Left lung (tissue), 10 donors: Measurements from ENCODE around the gene SND1. TPM values are rescaled to one million over a fixed set of nuclear protein-coding genes. Genes with fewer than 3 reads are reported as not detected.
A peak's percentile ranks its signal among the peaks of the same experiment; 100 is the strongest.

Source experiments
- ATAC-seq: fragments of 200-7000 bp; cut with Tn5 transposase; one replicate; pipeline ENCODE4 v1.9.1; 2020; ENCODE audit warnings: moderate library complexity
- DNase-seq, 4 donors: peaks; one replicate each; pipeline ENCODE4 v3.0.0-alpha.2; 2013 to 2020
- H3K27ac ChIP-seq, 2 donors: fragments of 200-600 bp; sonication (generic) in 1 of 2; one replicate each; pipeline versions ENCODE4 v1.5.0 to v1.8.0; 2020 to 2021
- H3K27me3 ChIP-seq, 2 donors: fragments of 200-600 bp; sonication (generic) in 1 of 2; one replicate each; pipeline versions ENCODE4 v1.5.0 to v1.8.0; 2020 to 2021
- H3K36me3 ChIP-seq, 2 donors: fragments of 200-600 bp; sonication (generic) in 1 of 2; one replicate each; pipeline versions ENCODE4 v1.5.0 to v1.8.0; 2020 to 2021
- H3K4me1 ChIP-seq, 2 donors: fragments of 200-600 bp; one replicate each; pipeline ENCODE4 v1.8.0; 2021
- H3K4me3 ChIP-seq, 2 donors: fragments of 200-600 bp; sonication (generic) in 1 of 2; one replicate each; pipeline versions ENCODE4 v1.5.0 to v1.8.0; 2020 to 2021; ENCODE audit warnings: mild to moderate bottlenecking in 1 of 2
- H3K9me3 ChIP-seq, 2 donors: fragments of 200-600 bp; sonication (generic) in 1 of 2; one replicate each; pipeline versions ENCODE4 v1.5.0 to v1.8.0; 2020 to 2021
- intact Hi-C, 2 donors: fragments of 100-400 bp; cut with DNase I; formaldehyde crosslinking; loops; one replicate each; pipeline versions ENCODE4 v1.11.2 to v1.14.2; 2022
- polyA plus RNA-seq, 6 donors: library from polyadenylated mRNA; unstranded; fragments of 120-200 nt; gene quantifications; one replicate each; pipeline ENCODE4 v1.2.1, GENCODE V29; 2013; ENCODE audit not compliant: insufficient read length in 6 of 6
- total RNA-seq, 2 donors: library from RNA; stranded (reverse); fragmentation: NEBNext Ultra II Directional; extraction: Animal tissue kit (Norgen Biotek cat#: 25700); gene quantifications; one replicate each; pipeline ENCODE4 v1.2.1, GENCODE V29; 2021
- TF ChIP-seq, protein P1 (sequence below), 2 donors: fragments of 200-600 bp; sonication (generic) in 1 of 2; IDR thresholded peaks; one replicate each; pipeline versions ENCODE4 v1.5.0 to v1.8.0; 2021; ENCODE audit warnings: antibody characterized with exemption in 2 of 2
- donor health status: DM: no; HTN: yes; CAD: no.
- donor health status: DM: no; HTN: no; CAD: no.

The SND1 gene
- total and polyA plus RNA-seq, 8 donors = 141 to 229 (median 156) TPM

GRCh38 chr7:127657500-127657899 lies 5.5 kb downstream of the SND1 start:
- H3K9me3 ChIP-seq = no peaks in the 10 kb centered on the region
- ATAC-seq (no peak), DNase-seq (no peak)
- no peak overlapping the region for H3K4me3 ChIP-seq
- H3K27me3 ChIP-seq = no peaks in the 10 kb centered on the region
- intact Hi-C loops = no loop called here
- TF ChIP-seq, protein P1, sequence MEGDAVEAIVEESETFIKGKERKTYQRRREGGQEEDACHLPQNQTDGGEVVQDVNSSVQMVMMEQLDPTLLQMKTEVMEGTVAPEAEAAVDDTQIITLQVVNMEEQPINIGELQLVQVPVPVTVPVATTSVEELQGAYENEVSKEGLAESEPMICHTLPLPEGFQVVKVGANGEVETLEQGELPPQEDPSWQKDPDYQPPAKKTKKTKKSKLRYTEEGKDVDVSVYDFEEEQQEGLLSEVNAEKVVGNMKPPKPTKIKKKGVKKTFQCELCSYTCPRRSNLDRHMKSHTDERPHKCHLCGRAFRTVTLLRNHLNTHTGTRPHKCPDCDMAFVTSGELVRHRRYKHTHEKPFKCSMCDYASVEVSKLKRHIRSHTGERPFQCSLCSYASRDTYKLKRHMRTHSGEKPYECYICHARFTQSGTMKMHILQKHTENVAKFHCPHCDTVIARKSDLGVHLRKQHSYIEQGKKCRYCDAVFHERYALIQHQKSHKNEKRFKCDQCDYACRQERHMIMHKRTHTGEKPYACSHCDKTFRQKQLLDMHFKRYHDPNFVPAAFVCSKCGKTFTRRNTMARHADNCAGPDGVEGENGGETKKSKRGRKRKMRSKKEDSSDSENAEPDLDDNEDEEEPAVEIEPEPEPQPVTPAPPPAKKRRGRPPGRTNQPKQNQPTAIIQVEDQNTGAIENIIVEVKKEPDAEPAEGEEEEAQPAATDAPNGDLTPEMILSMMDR (IDR thresholded peaks at IDR 0.05) = no peak
- H3K36me3 ChIP-seq = peaks cover 0 to 26% of the 10 kb centered on the region in 2 donors
- H3K4me1 ChIP-seq = peaks cover 17 to 70% of the 10 kb centered on the region in 2 donors
- no peak overlapping the region for H3K27ac ChIP-seq

GRCh38 chr7:127658970-127659630 lies 7.1 kb downstream of the SND1 start:
- DNase-seq = no peak

DNA sequence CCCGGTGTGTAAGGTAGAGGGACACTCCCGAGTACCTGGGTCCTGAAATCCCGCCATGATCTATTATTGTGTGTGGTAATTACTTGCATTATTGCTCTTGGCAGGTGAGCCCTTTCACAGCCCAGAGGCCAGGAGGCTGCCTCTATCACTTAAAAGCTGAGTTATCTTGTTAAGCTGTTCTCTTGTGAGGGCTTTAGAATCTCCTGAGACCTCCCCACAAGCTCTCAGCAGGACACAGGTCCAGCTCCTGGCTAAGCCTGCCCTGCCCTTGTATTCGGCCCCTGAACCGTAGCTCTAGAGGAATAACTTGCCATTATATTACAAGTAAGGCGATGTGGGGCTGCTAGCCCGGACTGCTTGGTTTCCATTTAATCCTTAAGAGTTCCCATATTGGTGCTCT lies 13.9 kb downstream of the SND1 start:
- TF ChIP-seq, protein P1 (IDR thresholded peaks at IDR 0.05) = no peak
- H3K27me3 ChIP-seq = no peaks in the 10 kb centered on the region
- H3K4me3 ChIP-seq = no peak overlapping the region
- intact Hi-C loops = no loop called here
- H3K27ac ChIP-seq = no peak overlapping the region
- peaks cover 0 to 24% of the 10 kb centered on the region in 2 donors for H3K36me3 ChIP-seq
- peaks cover 3 to 34% of the 10 kb centered on the region in 2 donors for H3K4me1 ChIP-seq
- DNase-seq (no peak), ATAC-seq (no peak)
- H3K9me3 ChIP-seq = no peaks in the 10 kb centered on the region

More at GRCh38 chr7:127658970-127659630, 7.1 kb downstream of the SND1 start:
- Histone ChIP-seq H3K9me3 (no peaks in the 10 kb centered on the region), H3K27me3 (no peaks in the 10 kb centered on the region), H3K4me3 (no peak overlapping the region), H3K4me1 (peaks cover 10 to 54% of the 10 kb centered on the region in 2 donors), H3K36me3 (peaks cover 0 to 26% of the 10 kb centered on the region in 2 donors), H3K27ac (peak overlapping the region in 1 of 2 donors; percentile 25)
- no peak for ATAC-seq
- TF ChIP-seq, protein P1 (IDR thresholded peaks at IDR 0.05) = no peak
- intact Hi-C loops = no loop called here

GRCh38 chr7:127666602-127667001 lies 14.6 kb downstream of the SND1 start:
- Histone ChIP-seq H3K4me3 (no peak overlapping the region), H3K27me3 (no peaks in the 10 kb centered on the region), H3K9me3 (no peaks in the 10 kb centered on the region), H3K27ac (no peak overlapping the region), H3K4me1 (peaks cover 3 to 33% of the 10 kb centered on the region in 2 donors), H3K36me3 (peaks cover 0 to 20% of the 10 kb centered on the region in 2 donors)
- ATAC-seq (no peak), DNase-seq (no peak)
- TF ChIP-seq, protein P1 (IDR thresholded peaks at IDR 0.05) = no peak
- intact Hi-C loops = no loop called here

DNA sequence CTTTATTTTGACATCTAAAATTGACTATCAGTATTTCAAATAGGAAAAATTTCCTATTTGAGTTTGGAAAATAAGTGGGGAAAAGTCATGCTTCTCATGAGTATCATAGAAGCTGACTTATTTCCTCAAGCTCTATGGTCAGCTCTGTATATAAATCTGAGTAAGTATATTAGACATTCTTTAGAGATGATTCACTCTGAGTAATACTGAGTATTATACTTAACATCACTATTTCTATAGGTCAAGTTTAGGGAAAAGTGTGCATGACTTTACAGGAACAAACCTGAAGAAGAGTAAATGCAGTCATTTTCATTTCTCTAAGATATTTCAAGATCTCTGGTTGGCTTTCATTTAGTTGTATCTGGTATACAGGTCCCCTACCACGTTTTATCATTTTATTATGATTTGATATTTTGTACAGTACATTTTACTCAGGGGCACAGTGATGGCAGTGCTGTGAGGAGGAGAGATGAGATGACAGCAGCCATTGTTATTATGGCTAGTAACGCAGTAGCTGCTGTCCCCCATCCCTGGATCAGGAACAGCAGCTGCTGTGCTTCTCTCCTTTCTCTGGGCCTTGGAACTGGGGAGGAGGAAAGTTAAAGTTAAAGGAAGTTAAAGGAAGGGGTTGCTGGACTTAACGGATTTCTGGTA lies 15.2 kb downstream of the SND1 start:
- intact Hi-C loops = no loop called here
- Histone ChIP-seq H3K36me3 (peaks cover 0 to 15% of the 10 kb centered on the region in 2 donors), H3K9me3 (no peaks in the 10 kb centered on the region), H3K4me3 (no peak overlapping the region), H3K27me3 (no peaks in the 10 kb centered on the region), H3K27ac (no peak overlapping the region), H3K4me1 (peaks cover 3 to 33% of the 10 kb centered on the region in 2 donors)
- TF ChIP-seq, protein P1 (IDR thresholded peaks at IDR 0.05) = no peak
- ATAC-seq (peak; percentile 39), DNase-seq (no peak)
